Measurements from ENCODE around the gene WBP1.
"Not testable (repeated sequence)": the region's sequence is repeated elsewhere in the genome, so short reads cannot be mapped to it uniquely, and the experiment has no call there.

The WBP1 gene

GRCh38 chr2:74482801-74483674 is 24.8 kb downstream of the WBP1 start, which contains the start of the genes CCDC142 and TTC31:
TSS of gene CCDC142 (minus strand) at chr2:74482998. CDS start at chr2:74482837, 161 bp downstream.
TSS of gene TTC31 (plus strand) at chr2:74483081. CDS start at chr2:74483096, 15 bp downstream.
- peak; percentile 98 for DNase-seq (ENCODE audit: low spot score)

- not testable (repeated sequence) for DNase-seq (ENCODE audit: low spot score)
These were observed 25.5 kb downstream of the WBP1 start for GRCh38 chr2:74483675-74484164.

GRCh38 chr2:74486141-74486540 is 27.9 kb downstream of the WBP1 start:
- DNase-seq (ENCODE audit: low spot score): no peak

- no peak for DNase-seq (ENCODE audit: low spot score)
These were observed 30.6 kb downstream of the WBP1 start for GRCh38 chr2:74488643-74489481.

- no peak for DNase-seq (ENCODE audit: low spot score)
These were observed 31.7 kb downstream of the WBP1 start for GRCh38 chr2:74489906-74490305.

GRCh38 chr2:74491648-74492544 is 33.7 kb downstream of the WBP1 start:
- DNase-seq (ENCODE audit: low spot score): no peak

GRCh38 chr2:74493546-74493945 is 35.3 kb downstream of the WBP1 start:
- no peak for DNase-seq (ENCODE audit: low spot score)

GRCh38 chr2:74495440-74495839 is 37.2 kb downstream of the WBP1 start:
- no peak for DNase-seq (ENCODE audit: low spot score)

GRCh38 chr2:74496997-74497776 is 38.9 kb downstream of the WBP1 start:
- DNase-seq (ENCODE audit: low spot score): no peak

- no peak for DNase-seq (ENCODE audit: low spot score)
These were observed 39.7 kb downstream of the WBP1 start for GRCh38 chr2:74497777-74498499.

- DNase-seq (ENCODE audit: low spot score): peak; percentile 57
These were observed 40.4 kb downstream of the WBP1 start for GRCh38 chr2:74498500-74499266.

- no peak for DNase-seq (ENCODE audit: low spot score)
These were observed 41.2 kb downstream of the WBP1 start, which contains the start of gene LBX2 for GRCh38 chr2:74499267-74499939. TSS of gene LBX2 (minus strand) at chr2:74499603. CDS start at chr2:74499537, 66 bp downstream.

- no peak for DNase-seq (ENCODE audit: low spot score)
These were observed 41.8 kb downstream of the WBP1 start for GRCh38 chr2:74499940-74500577.

- DNase-seq (ENCODE audit: low spot score): no peak
These were observed 42.3 kb downstream of the WBP1 start for GRCh38 chr2:74500578-74500946.

- no peak for DNase-seq (ENCODE audit: low spot score)
These were observed 43.3 kb downstream of the WBP1 start for GRCh38 chr2:74501335-74502071.

GRCh38 chr2:74502147-74502719 is 44.0 kb downstream of the WBP1 start:
- peak; percentile 60 for DNase-seq (ENCODE audit: low spot score)

Measured in SW480 (cell line).